Measurements from ENCODE around the gene CNGA3. TPM values are rescaled to one million over a fixed set of nuclear protein-coding genes. Genes with fewer than 3 reads are reported as not detected.

CNGA3 gene
- total and polyA plus RNA-seq, 2 of the 8 experiments (the other 6 are each of a cell fraction or from before 2014, with no cell fraction given): 0.02 TPM; not detected in 1

DNA sequence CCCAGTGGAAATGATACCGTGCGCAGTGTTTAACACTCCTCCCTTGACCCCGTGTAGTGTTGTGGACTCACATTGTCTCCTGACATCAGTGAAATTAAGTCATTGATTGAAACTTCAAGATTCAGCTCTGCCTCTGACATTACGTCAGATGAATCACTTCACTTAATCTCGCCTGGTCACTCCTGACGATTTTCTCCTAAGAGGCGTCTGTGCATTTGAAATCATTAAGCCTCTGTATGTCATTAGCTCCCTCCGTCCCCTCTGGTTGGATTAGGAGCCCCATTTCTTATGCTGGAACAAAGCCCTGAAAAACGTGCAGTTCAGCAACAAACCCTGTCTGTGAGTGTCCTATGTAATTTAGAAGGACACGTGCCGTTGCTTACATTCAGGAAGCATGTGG, 36.7 kb upstream of the CNGA3 start:
- POLR2A ChIA-PET (ENCODE audit: partially characterized antibody): no interaction called here
- no peak overlapping the region for H3K18ac ChIP-seq (ENCODE audit: extremely low read depth, low read length)
- no peaks in the 10 kb centered on the region for H3K79me1 ChIP-seq (ENCODE audit: low read depth, low read length)

More for the DNA sequence above, 36.7 kb upstream of the CNGA3 start:
- Histone ChIP-seq H2BK12ac (ENCODE audit: low read depth, low read length) (no peak overlapping the region), H3K9ac (replicated peaks in 1 of 4; ENCODE audit: extremely low read depth in 1 of 4, low read depth in 3 of 4, low read length in 3 of 4) (no peak overlapping the region), H2AFZ (ENCODE audit: low read length) (no peak overlapping the region), H4K5ac (ENCODE audit: insufficient read length, low read depth, low read length) (no peak overlapping the region), H3K4me3 (ENCODE audit: extremely low read depth in 1 of 4, insufficient read depth in 2 of 4, low read depth in 3 of 4, low read length in 4 of 4) (no peak overlapping the region), H3K14ac (ENCODE audit: insufficient read length) (no peak overlapping the region), H3K4me2 (ENCODE audit: insufficient read depth in 1 of 2, low read depth in 2 of 2, low read length in 2 of 2) (no peak overlapping the region), H3K27me3 (replicated peaks in 1 of 4; ENCODE audit: control insufficient read depth in 3 of 4, extremely low read depth in 1 of 4, insufficient read depth in 3 of 4, low read length in 3 of 4) (no peaks in the 10 kb centered on the region), H3K27ac (ENCODE audit: low read depth, low read length) (no peak overlapping the region), H4K91ac (replicated peaks; ENCODE audit: insufficient read length, low read length) (no peak overlapping the region), H3K36me3 (ENCODE audit: control insufficient read depth in 2 of 4, insufficient read depth in 4 of 4, low read length in 3 of 4) (no peaks in the 10 kb centered on the region), H3K9me3 (ENCODE audit: insufficient read depth in 2 of 2, low read depth in 1 of 2, low read length in 1 of 2) (no peaks in the 10 kb centered on the region), H2BK20ac (ENCODE audit: low read length) (no peak overlapping the region), H3K56ac (replicated peaks; ENCODE audit: insufficient read length, low read depth, low read length) (no peak overlapping the region), H3K4ac (replicated peaks; ENCODE audit: insufficient read length, low read depth, low read length) (no peak overlapping the region), H3K23ac (ENCODE audit: insufficient read length) (no peak overlapping the region), H2AK5ac (ENCODE audit: low read depth, low read length) (no peak overlapping the region), H3K79me2 (ENCODE audit: control insufficient read depth in 1 of 2, insufficient read depth in 2 of 2, low read length in 2 of 2) (no peaks in the 10 kb centered on the region), H3K23me2 (ENCODE audit: low read depth, low read length) (no peaks in the 10 kb centered on the region), H4K20me1 (replicated peaks in 1 of 2; ENCODE audit: control insufficient read depth in 1 of 2, insufficient read depth in 2 of 2, low read length in 2 of 2) (no peaks in the 10 kb centered on the region), H2BK5ac (ENCODE audit: low read depth, low read length) (no peak overlapping the region), H2BK120ac (replicated peaks; ENCODE audit: low read depth, low read length) (no peak overlapping the region), H2BK15ac (ENCODE audit: low read length) (no peak overlapping the region), H3K4me1 (replicated peaks in 1 of 4; ENCODE audit: control insufficient read depth in 3 of 4, insufficient read depth in 4 of 4, low read length in 3 of 4) (no peaks in the 10 kb centered on the region; a peak in 2 of 7 replicates), H4K8ac (ENCODE audit: extremely low read depth, insufficient read depth, low read length) (no peak overlapping the region)
- WGBS, 2 experiments (ENCODE audit: extremely low coverage in 1 of 2, insufficient coverage in 1 of 2, insufficient read length in 1 of 2, insufficient replicate concordance in 2 of 2, low coverage in 1 of 2, low lambda C conversion rate in 2 of 2, missing lambda C conversion rate in 1 of 2): 89% methylated on average over 11 of the region's 11 CpGs; no CpG with 5 or more reads in 1 of the 2 experiments
- DNase-seq (ENCODE audit: low read depth in 1 of 2, low spot score in 2 of 2): no peak
- TF ChIP-seq SP1 (IDR thresholded peaks at IDR 0.05; ENCODE audit: low read depth, low read length): no peak
- TF ChIP-seq EP300 (IDR thresholded peaks at IDR 0.05; ENCODE audit: borderline replicate concordance in 1 of 2, low read depth in 2 of 2, low read length in 2 of 2): no peak
- TF ChIP-seq GTF2F1 (IDR thresholded peaks at IDR 0.05; ENCODE audit: borderline replicate concordance, low read depth, low read length): no peak
- no peak for TF ChIP-seq RNF2 (IDR thresholded peaks at IDR 0.05; ENCODE audit: borderline replicate concordance, low read depth, low read length, missing control alignments, poor library complexity, severe bottlenecking)
- TF ChIP-seq RXRA (IDR thresholded peaks at IDR 0.05; ENCODE audit: insufficient read depth, low read depth, low read length): no peak
- no peak for TF ChIP-seq TCF12 (IDR thresholded peaks at IDR 0.05; ENCODE audit: low read depth, low read length)
- no peak for TF ChIP-seq RAD21 (IDR thresholded peaks at IDR 0.05 in 1 of 2, conservative IDR thresholded peaks at IDR 0.05 in 1 of 2; ENCODE audit: low read depth in 2 of 2, low read length in 2 of 2)
- no peak for TF ChIP-seq BCL11A (IDR thresholded peaks at IDR 0.05; ENCODE audit: low read depth in 2 of 2, low read length in 2 of 2)
- TF ChIP-seq SUZ12 (IDR thresholded peaks at IDR 0.05; ENCODE audit: low read length): no peak
- no peak for TF ChIP-seq POLR2AphosphoS5 (IDR thresholded peaks at IDR 0.05; ENCODE audit: low read depth, low read length)
- no peak for TF ChIP-seq FOSL1 (IDR thresholded peaks at IDR 0.05; ENCODE audit: insufficient read depth, low read depth, low read length)
- no peak for TF ChIP-seq TAF7 (optimal IDR thresholded peaks at IDR 0.05; ENCODE audit: borderline replicate concordance, low read depth, low read length)
- CTCF ChIA-PET (ENCODE audit: partially characterized antibody): interaction anchor here (1.0 to 2.3 kb wide), 3 partner anchors 40 to 346 kb away, joined by 3 to 5 read pairs (median 3); no protein-coding TSS in a partner anchor
- FAIRE-seq: no peak
